HG03520 (cell line): ENCODE results near the gene SH3D19.
A peak's percentile ranks its signal among the peaks of the same experiment; 100 is the strongest.
"Not testable (repeated sequence)": the region's sequence is repeated elsewhere in the genome, so short reads cannot be mapped to it uniquely, and the experiment has no call there.

Source experiments
- ATAC-seq: cut with Tn5 transposase; IDR thresholded peaks from one replicate; pipeline ENCODE4 v1.9.1; 2021; ENCODE audit warnings: mild to moderate bottlenecking, moderate library complexity; ENCODE audit not compliant: unreplicated experiment

The SH3D19 gene

DNA sequence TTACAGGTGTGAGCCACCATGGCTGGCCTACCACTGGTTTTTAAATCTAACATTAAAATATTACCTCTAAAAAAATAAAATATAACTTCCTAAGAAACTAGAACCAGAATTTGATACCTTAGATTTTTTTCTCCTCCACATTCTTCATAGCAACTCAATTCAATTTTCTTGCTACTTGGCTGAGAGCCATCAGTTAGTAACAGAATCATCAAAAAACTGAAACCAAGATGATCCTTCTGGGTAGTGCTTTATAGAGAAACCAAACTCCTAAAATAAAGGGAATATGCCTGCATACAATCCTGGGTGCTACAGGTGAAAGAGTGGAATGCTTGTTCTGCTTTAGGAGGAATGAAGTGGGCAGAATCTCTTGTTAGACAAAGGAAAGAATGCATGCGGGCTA lies 161.6 kb downstream of the SH3D19 start:
- no peak for ATAC-seq

DNA sequence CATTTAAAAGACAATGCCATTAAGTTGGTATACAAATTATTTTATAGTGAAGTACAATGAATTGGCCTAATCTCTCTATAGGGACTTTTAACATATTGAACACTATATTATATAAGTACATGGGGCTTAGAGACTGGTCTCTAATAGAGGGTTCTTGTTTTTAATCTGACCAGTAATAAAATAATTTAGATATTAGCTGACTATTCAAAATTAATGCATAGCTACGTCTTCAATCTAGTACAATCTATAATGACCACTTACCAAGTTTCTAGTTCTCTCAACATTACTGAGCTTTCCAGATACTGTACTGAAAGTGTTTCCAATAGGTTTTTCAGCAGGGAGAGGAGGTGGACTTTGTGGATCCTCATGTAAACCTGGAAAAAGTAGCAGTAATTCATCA lies 166.4 kb downstream of the SH3D19 start:
- ATAC-seq, result no peak

DNA sequence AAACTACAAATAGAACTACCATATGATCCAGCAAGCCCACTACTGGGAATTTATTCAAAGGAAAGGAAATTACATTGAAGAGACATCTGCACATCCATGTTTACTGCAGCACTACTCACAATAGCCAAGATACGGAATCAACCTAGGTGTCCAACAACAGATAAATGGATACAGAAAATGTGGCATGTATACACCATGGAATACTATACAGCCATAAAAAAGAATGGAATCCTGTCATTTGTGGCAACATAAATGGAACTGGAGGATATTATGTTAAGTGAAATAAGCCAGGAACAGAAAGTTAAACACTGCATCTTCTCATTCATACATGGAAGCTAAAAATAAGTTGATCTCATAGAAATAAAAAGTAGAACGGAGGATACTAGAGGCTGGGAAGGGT lies 167.9 kb downstream of the SH3D19 start:
- ATAC-seq, result no peak

DNA sequence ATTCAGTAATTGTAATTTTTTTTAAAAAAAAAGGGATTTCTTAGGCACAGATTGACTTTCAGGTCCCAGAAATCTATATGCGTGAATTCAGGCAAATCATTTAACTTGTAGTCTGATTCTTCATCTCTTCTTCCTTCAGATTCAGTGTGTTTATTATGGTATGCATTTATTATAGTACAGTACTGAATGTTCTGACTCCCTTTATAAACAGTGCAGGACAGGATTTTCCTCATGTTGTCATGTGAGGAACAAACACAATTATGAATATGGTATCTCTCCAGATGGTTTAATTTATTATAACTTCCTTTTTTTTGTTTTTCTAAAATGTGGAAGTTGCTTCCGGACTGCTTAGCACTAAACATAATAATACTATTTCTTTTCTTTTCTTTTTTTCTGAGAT lies 171.8 kb downstream of the SH3D19 start:
- no peak for ATAC-seq

DNA sequence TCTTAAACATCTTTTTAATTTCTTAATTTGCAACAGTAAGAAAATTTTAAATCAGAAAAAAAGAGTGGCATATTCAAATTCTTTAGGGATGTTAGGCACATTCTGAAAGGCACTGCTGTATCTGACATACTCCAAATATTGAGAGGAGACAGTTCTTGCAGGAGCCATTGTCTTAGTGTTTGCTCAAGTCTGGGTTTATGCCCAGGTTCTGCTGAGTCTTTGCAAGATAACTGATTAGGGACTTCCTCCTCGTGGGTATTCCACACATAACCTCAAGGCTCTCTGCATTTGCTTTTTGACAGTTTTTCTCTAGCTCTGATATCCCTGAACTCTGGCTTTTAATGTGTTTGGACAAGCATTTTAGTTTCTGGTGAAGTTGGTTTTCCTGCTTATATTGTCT lies 173.4 kb downstream of the SH3D19 start:
- no peak for ATAC-seq

DNA sequence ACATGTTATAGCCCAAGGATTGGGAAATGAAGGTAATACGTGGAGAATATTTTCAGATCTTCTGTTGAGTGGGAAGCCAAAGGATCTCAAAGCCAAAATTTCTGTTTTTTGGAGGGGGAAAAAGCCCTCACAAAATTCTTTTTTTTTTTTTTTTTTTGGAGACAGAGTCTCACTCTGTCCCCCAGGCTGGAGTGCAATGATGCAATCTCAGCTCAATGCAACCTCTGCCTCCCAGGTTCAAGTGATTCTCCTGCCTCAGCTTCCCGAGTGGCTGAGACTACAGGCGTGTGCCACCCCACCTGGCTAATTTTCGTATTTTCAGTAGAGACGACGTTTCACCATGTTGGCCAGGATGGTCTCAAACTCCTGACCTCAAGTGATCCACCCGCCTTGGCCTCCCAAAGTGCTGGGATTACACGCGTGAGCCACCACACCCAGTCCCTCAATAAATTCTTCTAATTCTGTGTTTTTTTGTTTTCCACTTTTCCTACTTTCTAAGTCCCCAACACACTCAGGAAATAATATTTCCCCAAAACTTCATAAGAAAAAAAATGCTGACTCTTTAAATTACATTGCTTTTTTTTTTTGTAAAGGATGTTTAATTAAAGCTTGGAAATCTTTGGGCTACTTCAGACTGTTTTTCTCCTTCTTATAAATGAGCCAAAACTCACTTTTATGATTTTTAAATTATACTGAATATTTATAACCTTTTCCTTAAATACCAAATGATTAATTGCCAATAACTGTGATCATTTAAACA lies 174.4 kb downstream of the SH3D19 start:
- ATAC-seq, result no peak

DNA sequence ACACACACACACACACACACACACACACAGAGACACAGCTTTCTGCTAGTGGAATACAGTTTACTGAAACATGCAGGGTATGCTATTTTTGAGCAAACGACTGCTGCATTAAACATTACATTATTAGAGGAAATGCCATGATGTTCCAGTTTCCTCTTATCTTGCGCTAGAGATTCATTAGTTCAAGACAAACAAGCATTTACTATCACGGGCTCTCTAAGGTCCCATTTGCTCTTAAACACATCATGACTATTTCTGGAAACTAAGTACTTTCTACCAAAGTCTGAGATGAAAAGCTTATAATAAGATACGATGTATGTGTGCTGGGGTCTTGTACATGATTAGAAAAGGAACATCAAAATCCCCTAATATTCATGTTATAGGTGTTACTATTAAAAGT lies 177.1 kb downstream of the SH3D19 start:
- no peak for ATAC-seq

DNA sequence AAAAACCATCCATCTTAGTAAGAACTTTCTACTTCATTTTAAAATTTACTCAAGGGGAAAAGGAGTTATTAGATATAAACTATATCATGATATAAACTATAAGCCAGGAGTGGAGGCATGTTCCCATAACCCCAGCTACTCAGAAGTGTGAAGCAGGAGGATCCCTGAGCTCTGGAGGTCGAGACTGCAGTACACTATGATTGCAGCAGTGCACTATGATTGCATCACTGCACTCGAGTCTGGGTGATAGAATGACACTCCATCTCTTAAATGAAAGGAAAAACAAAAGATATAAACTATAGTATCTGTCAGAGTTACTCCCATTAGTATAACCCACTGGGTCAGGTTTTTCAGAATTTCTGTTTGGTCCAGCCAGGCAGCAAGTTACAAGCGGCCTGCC lies 178.4 kb downstream of the SH3D19 start:
- no peak for ATAC-seq

DNA sequence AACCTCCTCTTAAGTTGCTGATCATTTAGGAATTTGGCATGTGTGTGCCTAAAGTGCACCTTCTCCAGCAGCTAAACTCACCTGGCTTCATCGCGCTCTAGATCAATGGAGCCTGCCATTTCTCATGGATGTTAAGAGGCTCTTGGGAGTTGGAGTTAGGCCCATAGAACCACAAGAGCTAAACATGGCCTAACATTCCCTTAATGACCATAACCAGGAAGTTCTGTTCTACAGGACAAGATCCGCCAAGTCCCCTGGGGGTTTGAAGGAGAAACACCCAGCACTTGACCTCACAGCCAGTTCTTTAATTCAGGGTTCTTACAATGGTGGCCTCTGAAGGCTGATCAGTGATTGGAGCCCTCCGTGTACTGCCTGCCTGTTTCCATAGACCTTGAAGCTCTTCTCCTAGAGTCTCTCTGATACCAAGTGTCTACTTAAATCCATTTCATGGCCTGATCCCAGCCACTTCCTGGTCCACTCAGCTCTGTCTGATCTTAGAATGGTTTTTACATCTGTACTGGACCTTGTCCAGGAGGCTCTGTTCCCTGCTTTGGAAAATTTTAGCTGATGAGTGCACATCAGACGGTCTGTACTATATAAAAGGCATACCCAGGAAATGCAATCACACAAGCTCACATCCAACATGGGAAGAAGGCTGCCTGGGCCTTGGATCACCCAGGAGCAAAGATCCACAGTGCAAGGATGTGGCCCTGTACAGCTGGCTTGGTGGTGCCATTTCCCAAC lies 180.9 kb downstream of the SH3D19 start:
- no peak for ATAC-seq

DNA sequence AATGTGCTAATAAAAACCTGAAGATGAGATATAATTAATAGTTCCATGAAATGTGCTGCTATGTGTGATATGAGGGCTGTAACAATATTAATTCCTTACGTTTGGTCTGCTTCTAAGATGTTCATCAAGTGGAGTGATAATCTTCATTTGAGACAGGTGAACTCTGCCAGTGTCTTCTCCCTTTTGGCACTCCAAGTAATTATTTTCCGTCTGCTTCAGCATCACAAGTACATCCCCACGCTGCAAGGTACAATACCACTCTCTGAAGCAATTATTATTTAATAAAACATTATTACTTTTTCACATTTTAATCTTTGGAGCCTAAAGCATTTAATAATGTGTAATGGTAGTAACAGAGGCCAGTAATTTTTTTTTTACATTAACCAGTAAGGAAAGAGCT lies 181.6 kb downstream of the SH3D19 start:
- ATAC-seq, result no peak

DNA sequence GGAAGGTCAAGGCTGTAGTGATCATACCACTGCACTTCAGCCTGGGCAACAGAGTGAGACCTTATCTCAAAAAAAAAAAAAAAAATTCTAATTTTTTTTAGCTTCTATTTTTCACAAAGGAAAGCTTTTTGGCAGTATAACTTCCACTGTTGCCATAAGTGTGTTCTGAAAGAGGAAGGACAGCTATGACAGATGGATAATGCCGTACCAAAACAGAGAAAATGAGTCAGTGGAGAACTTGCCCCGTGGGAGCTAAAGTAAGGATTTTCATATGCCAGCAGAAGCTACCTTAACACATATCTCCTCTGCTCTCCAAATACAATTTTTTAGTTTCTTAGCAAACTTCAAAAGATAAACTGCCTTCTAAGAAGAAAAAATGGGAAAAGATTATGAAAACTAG lies 182.2 kb downstream of the SH3D19 start:
- no peak for ATAC-seq

DNA sequence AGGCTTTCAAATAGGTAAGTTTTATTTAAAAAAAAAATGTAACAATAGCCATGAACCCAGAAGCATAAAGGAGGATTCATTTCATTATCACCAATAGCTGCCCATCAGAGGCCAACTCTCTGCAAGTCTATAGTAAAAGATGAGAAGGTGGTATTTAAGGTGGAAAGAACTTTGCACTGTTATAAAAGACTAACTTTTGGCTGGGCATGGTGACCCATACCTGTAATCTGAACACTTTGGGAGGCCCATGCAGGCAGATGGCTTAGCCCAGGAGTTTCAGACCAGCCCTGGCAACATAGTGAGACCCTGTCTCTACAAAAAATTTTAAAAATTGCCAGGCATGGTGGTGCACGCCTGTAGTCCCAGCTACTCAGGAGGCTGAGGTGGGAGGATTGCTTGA lies 182.6 kb downstream of the SH3D19 start:
- no peak for ATAC-seq

DNA sequence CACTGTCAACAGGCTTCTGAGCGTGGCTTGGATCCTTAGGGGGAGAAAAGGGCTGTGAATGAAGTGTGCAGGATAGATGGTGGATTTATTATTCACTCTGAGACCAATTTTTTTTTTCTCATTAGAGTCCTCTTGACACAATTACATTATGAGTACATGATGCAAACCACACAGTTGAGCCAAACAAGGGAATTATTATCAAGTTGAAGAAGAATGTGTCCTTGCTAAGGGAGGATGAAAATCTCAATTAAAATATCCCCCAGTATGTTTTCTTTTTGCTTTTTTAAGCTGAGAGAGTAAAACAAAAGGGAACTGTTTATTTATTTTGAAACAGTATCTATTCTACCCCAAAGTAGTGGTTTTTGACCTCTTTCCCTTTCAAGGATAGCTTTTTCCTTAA lies 185.6 kb downstream of the SH3D19 start:
- ATAC-seq, result no peak

DNA sequence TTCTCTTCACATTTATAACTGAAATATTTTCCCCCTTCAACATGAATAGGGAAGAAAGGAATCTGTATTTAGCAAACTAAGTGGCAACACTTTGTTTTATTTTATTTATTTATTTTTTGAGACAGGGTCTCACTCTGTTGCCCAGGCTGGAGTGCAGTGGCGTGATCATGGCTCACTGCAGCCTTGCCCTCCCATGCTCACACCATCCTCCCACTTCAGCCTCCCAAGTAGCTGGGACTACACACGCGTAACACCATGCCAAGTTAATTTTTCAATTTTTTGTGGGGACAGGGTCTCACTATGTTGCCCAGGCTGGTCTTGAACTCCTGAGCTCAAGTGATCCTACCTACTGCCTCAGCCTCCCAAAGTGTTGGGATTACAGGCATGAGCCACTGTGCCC lies 189.4 kb downstream of the SH3D19 start:
- not testable (repeated sequence) for ATAC-seq

DNA sequence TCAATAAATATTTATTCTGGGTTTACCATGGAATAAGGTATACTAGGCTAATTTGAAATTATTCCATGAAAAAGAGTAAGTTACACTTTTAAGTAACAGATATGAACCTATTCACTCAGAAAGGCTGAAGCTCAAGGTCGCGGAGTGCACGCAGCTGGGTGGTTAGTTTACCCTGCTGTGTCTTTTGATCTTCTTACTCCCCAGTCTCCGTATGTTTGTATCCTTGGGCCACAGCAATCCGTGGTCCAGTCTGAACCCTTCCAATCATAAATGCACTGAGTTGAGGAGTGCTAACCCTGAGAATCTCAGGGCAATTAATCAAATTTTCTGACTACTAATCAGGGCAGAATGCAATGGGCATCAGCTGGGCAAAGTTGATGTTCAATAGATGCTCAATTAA lies 192.1 kb downstream of the SH3D19 start:
- ATAC-seq, result no peak

DNA sequence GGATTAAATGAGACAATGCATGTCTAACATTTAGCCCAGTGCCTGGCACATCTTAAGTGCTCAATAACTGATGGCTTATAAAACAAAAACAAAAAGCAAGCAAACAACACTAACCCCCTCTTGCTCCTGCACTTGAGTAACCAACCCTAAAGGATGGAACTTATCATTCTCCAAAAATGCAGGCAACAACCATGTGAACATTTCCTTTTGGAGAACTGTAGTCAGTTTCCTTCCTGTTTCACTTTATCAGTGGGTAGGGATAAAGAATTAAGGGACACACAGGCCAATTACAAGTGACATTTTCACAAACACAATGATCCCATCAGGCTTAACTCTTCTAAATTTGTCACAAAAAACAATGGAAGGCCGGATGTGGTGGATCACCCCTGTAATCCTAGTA lies 195.6 kb downstream of the SH3D19 start:
- no peak for ATAC-seq

DNA sequence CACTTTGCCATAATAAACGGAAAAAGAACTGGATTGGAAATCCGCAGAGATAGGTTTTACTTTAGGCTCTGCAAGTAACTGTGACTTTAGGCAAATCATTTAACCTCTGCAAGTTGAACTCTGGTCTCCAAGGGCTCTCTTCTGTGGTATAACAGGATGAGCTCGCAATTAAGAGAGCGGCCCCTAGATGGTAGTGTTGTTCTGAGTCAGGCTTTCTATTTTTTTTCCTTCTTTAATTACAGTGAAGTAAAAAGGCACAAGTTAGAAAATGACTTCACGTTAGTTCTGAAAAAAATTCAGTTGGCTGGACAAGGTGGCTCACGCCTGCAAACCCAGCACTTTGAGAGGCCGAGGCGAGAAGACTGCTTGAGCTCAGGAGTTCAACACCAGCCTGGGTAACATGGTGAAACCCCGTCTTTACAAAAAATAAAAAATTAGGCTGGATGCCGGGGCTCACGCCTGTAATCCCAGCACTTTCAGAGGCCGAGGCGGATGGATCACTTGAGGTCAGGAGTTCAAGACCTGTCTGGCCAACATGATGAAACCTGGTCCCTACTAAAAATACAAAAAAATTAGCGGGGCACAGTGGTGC lies 207.9 kb downstream of the SH3D19 start:
- peak; percentile 87 for ATAC-seq

DNA sequence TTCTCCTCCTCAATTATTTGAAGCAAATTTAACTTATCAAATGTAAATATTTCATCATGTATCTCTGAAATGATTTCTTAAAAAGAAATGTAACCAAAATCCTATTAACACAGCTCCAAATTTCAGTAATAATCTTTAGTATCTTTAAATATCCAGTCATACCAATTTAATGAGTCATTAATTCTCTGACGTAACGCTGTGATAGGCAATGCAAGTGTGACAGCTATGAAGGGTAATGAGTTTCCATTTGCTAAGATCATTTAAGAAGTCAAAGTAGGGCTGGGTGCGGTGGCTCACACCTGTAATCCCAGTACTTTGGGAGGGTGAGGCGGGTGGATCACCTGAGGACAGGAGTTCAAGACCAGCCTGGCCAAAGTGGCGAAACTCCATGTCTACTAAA lies 210.4 kb downstream of the SH3D19 start:
- ATAC-seq, result no peak

DNA sequence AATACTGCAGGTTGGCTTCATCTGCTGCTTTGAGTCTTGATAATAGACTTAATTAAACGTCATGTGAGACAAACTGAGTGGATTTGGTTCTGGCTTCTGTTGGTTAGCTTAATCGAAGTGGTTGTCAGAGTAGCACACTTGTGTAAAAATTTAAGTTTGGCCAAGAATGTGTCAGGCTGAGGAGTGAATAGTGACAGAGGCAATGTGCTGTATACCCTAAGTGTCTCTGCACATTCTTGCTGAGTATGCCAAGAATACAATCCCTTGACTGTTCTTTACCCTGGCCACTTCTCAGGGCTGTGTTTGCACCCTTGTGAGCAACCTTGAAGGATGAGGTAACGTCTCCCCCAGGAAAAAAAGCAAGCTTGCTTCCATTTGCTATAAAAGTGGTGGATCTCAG lies 211.1 kb downstream of the SH3D19 start:
- no peak for ATAC-seq

DNA sequence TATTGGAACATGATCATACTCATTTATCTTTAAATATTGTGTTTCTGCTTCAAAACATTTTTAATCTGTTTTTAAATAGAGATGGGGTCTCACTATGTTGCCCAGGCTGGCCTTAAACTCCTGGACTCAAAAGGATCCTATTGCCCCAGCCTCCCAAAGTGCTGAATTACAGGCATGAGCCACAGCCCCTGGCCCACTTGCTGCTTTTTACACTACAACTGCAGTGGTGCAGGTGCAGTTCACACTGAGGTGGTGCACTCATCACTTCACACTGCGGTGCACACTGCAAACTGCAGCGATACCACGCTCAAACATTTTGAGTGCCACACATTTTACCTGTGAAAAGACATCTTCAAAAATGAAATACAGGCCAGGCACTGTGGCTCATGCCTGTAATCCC lies 215.2 kb downstream of the SH3D19 start:
- ATAC-seq, result no peak

DNA sequence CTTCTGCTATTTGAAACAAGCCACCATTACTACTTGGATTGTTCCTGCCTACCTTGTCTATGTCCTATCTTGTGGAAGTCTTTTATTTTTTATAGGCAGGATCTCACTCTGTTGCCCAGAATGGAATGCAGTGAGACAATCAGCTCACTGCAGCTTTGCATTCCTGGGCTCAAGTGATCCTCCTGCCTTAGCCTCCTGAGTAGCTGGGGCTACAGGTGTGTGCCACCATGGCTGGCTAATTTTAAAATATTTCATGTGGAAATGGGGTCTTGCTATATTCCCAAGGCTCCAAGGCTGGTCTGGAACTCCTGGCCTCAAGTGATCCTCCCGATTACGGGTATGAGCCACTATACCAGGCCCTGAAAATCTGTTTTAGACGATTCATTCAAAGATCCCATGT lies 218.3 kb downstream of the SH3D19 start:
- no peak for ATAC-seq

DNA sequence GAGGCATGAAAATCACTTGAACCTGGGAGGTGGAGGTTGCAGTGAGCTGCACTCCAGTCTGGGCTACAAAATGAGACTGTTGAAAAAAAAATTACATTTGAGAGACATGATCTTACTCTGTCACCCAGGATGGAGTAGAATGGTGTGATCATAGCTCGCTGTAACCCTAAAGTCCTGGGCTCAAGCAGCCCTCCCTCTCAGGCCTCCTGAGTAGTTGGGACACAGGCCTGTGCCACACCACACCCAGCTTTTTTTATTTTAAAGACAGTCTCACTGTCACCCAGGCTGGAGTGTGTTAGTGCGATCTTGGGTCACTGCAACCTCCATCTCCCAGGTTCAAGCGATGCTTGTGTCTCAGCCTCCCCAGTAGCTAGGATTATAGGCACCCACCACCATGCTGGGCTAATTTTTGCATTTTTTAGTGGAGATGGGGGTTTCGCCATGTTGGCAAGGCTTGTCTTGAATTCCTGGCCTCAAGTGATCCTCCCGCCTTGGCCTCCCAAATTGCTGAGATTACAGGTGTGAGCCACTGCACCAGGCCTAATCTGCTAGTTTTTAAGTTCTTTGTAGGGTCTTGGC lies 219.9 kb downstream of the SH3D19 start:
- no peak for ATAC-seq
